NCI-H82 treated with DMSO at 0.1 percent for 48 hours (cell line): ENCODE results near the gene PDGFD.

Experiments used
- DNase-seq: peaks from one replicate; lab custom pipeline; 2025; ENCODE audit not compliant: unreplicated experiment; lab: John Stamatoyannopoulos, UW

Gene PDGFD

GRCh38 chr11:104005234-104005855 is 158.6 kb downstream of the PDGFD start:
- no peak for DNase-seq

GRCh38 chr11:104003491-104003890 is 160.5 kb downstream of the PDGFD start:
- DNase-seq, result no peak

GRCh38 chr11:104001561-104002056 is 162.3 kb downstream of the PDGFD start:
- no peak for DNase-seq

- DNase-seq, result no peak
Measured at GRCh38 chr11:104000798-104001197, 163.1 kb downstream of the PDGFD start.

GRCh38 chr11:103998826-103999508 is 165.0 kb downstream of the PDGFD start:
- no peak for DNase-seq

GRCh38 chr11:103997082-103997481 is 166.9 kb downstream of the PDGFD start:
- DNase-seq, result no peak

GRCh38 chr11:103995896-103996295 is 168.1 kb downstream of the PDGFD start:
- no peak for DNase-seq

GRCh38 chr11:103994518-103994917 is 169.4 kb downstream of the PDGFD start:
- no peak for DNase-seq

GRCh38 chr11:103994094-103994493 is 169.9 kb downstream of the PDGFD start:
- no peak for DNase-seq

GRCh38 chr11:103993507-103993906 is 170.4 kb downstream of the PDGFD start:
- no peak for DNase-seq

GRCh38 chr11:103988595-103988969 is 175.4 kb downstream of the PDGFD start:
- DNase-seq, result no peak

- DNase-seq, result no peak
Measured at GRCh38 chr11:103987629-103988594, 176.0 kb downstream of the PDGFD start.

- DNase-seq, result no peak
Measured at GRCh38 chr11:103985041-103985440, 178.9 kb downstream of the PDGFD start.

- DNase-seq, result no peak
Measured at GRCh38 chr11:103980108-103980507, 183.8 kb downstream of the PDGFD start.

GRCh38 chr11:103978616-103979595 is 185.0 kb downstream of the PDGFD start:
- no peak for DNase-seq

GRCh38 chr11:103972013-103972412 is 191.9 kb downstream of the PDGFD start:
- DNase-seq, result no peak

GRCh38 chr11:103970701-103971249 is 193.2 kb downstream of the PDGFD start:
- DNase-seq, result no peak

- DNase-seq, result no peak
Measured at GRCh38 chr11:103968685-103969084, 195.3 kb downstream of the PDGFD start.

- DNase-seq, result no peak
Measured at GRCh38 chr11:103967985-103968384, 196.0 kb downstream of the PDGFD start.

- DNase-seq, result no peak
Measured at GRCh38 chr11:103964390-103964789, 199.6 kb downstream of the PDGFD start.
